GM20000 (cell line): ENCODE measurements around the gene CCDC50.

Experiments
- DNase-seq: peaks from one replicate; pipeline ENCODE4 v3.0.0; 2012; ENCODE audit warnings: low spot score
- TF ChIP-seq, protein P1 (sequence below): IDR thresholded peaks from 2 replicates; pipeline ENCODE4 v1.5.1; 2012; ENCODE audit warnings: mild to moderate bottlenecking, control low read depth; ENCODE audit errors: extremely low read depth, missing control alignments

Gene CCDC50

GRCh38 chr3:191425322-191425734 lies 96.1 kb downstream of the CCDC50 start:
- TF ChIP-seq, protein P1, sequence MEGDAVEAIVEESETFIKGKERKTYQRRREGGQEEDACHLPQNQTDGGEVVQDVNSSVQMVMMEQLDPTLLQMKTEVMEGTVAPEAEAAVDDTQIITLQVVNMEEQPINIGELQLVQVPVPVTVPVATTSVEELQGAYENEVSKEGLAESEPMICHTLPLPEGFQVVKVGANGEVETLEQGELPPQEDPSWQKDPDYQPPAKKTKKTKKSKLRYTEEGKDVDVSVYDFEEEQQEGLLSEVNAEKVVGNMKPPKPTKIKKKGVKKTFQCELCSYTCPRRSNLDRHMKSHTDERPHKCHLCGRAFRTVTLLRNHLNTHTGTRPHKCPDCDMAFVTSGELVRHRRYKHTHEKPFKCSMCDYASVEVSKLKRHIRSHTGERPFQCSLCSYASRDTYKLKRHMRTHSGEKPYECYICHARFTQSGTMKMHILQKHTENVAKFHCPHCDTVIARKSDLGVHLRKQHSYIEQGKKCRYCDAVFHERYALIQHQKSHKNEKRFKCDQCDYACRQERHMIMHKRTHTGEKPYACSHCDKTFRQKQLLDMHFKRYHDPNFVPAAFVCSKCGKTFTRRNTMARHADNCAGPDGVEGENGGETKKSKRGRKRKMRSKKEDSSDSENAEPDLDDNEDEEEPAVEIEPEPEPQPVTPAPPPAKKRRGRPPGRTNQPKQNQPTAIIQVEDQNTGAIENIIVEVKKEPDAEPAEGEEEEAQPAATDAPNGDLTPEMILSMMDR, result no peak
- no peak for DNase-seq

GRCh38 chr3:191426311-191426710 lies 97.1 kb downstream of the CCDC50 start:
- TF ChIP-seq, protein P1, result no peak
- no peak for DNase-seq

DNA sequence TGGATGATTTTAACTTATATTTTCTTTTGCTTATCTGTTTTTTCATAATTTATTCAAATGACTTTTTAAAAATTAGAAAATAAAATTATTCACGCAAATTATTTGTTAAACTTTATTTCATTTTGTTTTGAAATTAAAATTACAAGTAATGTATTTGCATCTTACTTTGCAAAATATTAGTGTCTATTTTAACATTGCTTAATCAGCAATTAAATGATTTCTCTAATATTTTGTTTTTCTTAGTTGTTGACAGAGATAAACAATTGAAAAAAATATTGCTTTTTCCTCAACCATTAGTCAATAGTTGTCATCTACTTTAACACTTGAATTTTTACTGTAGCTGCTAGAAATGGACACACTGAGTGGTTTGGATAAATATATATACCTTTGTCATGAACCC lies 99.0 kb downstream of the CCDC50 start:
- TF ChIP-seq, protein P1, result no peak
- DNase-seq, result no peak

DNA sequence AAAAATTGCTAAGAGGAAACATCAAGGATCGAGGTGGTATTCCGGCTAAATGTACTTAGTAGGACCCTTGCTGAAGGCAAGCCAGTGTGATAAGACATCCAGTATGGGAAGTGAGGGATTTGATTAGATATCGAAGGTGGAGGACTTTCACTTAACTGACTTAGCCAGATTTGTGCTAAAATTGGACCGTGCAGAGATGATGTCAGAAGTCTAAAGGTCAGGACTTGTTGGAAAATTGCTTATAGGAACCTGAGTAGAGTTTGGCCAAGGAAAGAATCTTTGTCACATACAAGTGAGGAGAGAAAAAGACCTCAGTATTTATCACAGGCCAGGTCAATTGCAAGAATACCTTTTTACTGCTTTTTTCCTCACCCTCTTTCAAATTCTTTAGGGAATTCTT lies 100.9 kb downstream of the CCDC50 start:
- TF ChIP-seq, protein P1, result no peak
- DNase-seq, result no peak

GRCh38 chr3:191431160-191431822 lies 102.1 kb downstream of the CCDC50 start:
- no peak for DNase-seq
- TF ChIP-seq, protein P1, result no peak

- TF ChIP-seq, protein P1, result no peak
- no peak for DNase-seq
Observed at GRCh38 chr3:191432162-191432561, 103.0 kb downstream of the CCDC50 start.

GRCh38 chr3:191434024-191434423 lies 104.8 kb downstream of the CCDC50 start:
- DNase-seq, result no peak
- TF ChIP-seq, protein P1, result no peak
